Right renal pelvis (tissue), 4 donors: Measurements from ENCODE around the gene GNAO1. TPM values are rescaled to one million over a fixed set of nuclear protein-coding genes. Genes with fewer than 3 reads are reported as not detected.

Source experiments
- DNase-seq, 4 donors: peaks; one replicate each; pipeline ENCODE4 v3.0.0-alpha.2; 2013; ENCODE audit warnings: low read depth in 4 of 4, low spot score in 3 of 4, missing footprints in 1 of 4
- polyA plus RNA-seq, 4 donors: library from polyadenylated mRNA; unstranded; fragments of 120-200 nt; gene quantifications; one replicate each; pipeline ENCODE4 v1.2.1, GENCODE V29; 2013; ENCODE audit not compliant: insufficient read length in 4 of 4

Gene GNAO1
- polyA plus RNA-seq, 4 donors, result 4.7 to 7.1 (median 6.4) TPM

GRCh38 chr16:56263711-56264608 is 72.7 kb downstream of the GNAO1 start:
- DNase-seq, result no peak

DNA sequence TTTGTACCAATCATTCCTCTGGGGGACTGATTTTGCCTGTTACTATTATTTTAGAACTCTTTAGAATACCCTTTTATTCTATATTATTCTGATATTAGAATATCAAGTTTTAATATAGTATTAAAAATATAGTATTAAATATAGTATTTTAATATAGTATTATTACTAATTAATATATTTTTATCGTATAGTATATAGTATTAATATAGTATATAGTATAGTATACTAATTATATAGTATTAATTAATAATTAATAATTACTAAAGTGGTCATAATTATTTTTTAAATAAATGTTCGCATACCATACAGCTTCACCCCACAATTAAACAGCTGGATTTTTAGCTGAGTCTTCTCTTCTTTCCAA is 73.3 kb downstream of the GNAO1 start:
- DNase-seq, result no peak

- no peak for DNase-seq
Measured at GRCh38 chr16:56265184-56265583, 73.9 kb downstream of the GNAO1 start.

DNA sequence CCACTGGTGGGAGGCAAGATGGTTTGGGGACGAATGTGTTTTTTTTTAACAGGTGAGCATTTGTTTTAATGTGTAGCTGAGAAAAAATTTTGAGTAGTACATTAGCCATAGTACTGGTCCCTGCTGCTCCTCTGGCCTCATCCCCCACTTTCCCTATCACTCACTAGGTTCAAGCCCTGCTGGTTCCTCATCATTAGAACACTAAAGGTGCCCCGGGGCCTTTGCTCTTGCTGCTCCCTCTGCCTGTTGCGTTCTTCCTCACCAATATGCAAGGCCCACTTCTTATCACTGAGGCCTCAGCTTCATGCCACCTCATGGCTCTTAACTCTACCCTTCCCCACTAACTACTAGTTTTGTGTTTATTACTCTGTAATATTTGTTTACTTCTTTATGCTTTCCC is 74.5 kb downstream of the GNAO1 start:
- no peak for DNase-seq

GRCh38 chr16:56266641-56267607 is 75.6 kb downstream of the GNAO1 start:
- DNase-seq, result no peak

GRCh38 chr16:56267888-56268287 is 76.6 kb downstream of the GNAO1 start:
- no peak for DNase-seq

DNA sequence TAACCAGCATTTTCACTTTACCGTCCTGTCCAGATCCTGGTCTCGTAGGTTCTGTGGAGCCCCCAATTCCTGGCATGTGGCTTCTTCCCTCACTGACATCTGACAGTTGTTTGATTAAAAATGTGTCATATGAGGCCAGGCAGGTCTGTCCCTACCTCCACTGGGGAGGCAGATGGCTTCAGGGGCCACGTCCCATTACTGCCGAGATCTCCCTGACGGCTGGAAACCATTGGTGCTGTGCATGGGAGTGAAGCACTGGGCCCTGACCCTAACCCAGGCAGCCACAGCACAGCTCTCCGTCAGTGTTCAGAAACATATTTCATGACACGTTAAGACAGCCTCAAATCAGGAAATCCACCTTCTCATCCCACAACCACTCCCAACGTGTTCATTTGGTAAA is 77.5 kb downstream of the GNAO1 start:
- no peak for DNase-seq

GRCh38 chr16:56269281-56269680 is 78.0 kb downstream of the GNAO1 start:
- DNase-seq, result no peak

- DNase-seq, result no peak
Measured at GRCh38 chr16:56269811-56270684, 78.8 kb downstream of the GNAO1 start.

DNA sequence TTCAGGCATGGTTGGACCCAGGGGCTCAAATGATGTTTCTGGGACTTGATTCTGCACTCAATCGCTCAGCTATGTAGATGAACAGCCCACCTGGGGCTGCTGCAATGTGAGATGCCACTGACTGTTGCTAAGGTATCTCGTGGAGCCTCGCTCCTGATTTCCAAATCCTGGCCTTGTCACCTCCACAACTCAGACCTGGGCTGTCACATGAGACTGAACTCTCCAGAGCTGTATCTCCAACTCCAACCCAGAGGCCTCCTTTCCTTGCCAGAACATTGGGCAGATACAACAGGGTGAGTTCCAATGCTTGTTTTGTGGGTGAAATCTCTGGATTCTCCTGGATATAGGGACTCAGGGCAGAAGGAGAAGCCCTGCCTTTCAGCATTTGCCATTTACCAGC is 79.5 kb downstream of the GNAO1 start:
- DNase-seq, result no peak

GRCh38 chr16:56272583-56272894 is 81.2 kb downstream of the GNAO1 start:
- DNase-seq, result no peak

DNA sequence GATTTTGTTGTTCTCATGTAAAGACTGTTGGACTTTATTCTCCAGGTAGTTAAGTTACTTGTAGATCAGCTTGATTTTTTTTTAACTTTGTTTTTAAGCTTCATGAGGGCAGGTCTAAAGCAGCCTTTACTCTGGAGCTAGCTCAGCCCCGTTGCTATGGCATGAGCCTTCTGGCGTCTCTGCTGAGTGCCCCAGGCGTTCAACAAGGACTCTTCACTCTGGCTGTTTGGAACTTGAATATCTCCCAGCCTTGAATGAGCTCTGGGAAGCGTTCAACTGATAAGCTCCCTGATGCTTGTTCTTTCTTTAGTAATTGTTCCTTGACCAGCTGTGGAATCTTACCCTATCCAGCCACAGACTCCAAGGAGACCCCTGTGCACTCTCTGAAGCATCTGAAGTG is 82.3 kb downstream of the GNAO1 start:
- DNase-seq, result no peak

GRCh38 chr16:56274369-56274768 is 83.1 kb downstream of the GNAO1 start:
- DNase-seq, result no peak

- DNase-seq, result no peak
Measured at GRCh38 chr16:56275076-56275475, 83.8 kb downstream of the GNAO1 start.

GRCh38 chr16:56275801-56276200 is 84.5 kb downstream of the GNAO1 start:
- no peak for DNase-seq

- DNase-seq, result no peak
Measured at GRCh38 chr16:56277075-56277474, 85.8 kb downstream of the GNAO1 start.

GRCh38 chr16:56278196-56278855 is 87.0 kb downstream of the GNAO1 start:
- DNase-seq, result no peak

DNA sequence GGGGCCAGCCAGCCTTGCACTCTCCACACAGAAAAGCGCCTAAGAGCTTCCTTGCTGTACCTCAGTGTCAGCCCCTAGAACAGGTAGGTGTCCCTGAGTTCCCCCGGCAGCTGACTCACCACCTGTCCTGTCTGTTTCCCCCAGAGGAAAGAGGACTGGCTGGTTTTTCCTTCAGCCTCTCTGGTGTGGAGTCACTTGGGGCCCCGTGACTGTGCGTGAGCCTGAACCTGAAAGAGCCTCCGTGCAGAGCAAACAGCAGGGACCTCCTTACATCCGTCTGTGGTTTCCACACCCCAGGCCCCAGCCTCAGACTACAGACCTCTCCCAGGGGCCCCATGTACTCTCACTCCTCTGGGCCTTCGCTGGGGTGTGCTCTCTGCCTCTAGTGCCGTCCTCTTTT is 87.8 kb downstream of the GNAO1 start:
- DNase-seq, result no peak

DNA sequence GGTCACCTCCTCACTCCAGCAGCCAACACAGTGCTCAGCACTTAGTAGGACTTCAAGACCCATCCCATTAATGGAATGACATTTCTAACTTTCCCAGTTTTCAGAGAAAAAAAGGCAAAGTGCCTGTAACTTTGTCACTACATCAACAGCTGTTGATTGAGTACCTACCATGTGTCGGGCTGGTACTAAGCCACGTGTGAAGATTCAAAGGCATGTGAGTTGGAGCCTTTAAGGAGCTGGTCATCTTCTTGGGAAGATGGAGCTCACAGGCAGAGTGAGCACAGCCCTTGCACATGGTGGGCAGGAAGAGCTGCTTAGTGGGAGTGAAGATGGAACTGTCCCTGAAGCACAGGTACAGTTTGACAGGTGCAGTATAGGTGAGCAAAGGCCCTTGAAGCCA is 88.6 kb downstream of the GNAO1 start:
- no peak for DNase-seq

GRCh38 chr16:56281249-56281805 is 90.0 kb downstream of the GNAO1 start:
- DNase-seq, result no peak
